ENCODE data around the gene PLPP1.

PLPP1 gene

DNA sequence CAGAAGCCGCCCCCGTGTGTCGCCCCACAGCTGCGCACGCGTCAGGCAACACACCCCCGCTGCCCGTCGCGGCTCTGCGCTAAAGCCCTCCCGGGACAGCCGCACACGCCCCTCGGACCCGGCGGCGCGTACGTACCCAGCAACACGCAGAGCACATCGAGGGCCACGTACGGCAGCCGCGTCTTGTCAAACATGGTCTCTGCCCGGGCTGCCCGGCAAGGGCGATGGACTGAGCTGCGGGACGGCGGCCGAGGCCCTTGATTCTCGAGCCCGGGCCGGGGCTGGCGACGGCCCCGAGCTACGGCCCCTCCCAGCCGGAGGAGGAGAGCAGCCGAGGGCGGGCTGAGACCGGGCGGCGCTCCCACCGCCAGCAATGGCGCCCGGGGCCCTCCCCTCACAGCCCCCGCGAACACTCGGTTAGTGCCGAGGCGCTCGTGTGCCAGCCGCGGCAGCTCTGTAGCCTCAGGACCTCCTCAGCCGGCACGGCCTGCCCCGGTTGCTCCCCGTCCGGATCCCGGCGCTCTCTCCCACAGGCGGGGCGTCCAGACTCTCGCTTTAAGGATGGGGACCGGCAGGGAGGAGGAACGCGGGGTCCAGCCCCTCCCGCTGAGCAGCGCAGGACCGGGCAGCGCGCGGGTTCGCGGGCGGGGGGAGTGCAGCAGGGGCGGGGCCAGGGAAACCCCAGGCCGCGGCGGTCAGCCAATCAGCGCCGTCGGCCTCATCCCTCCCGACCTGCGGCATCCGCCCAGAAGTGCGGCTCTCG lies at the start of gene PLPP1:
Gene PLPP1, minus strand, starts transcription at position 529 of the 763 bp plus-strand sequence. Its CDS starts 335 bp downstream, at position 194.
- no peaks in the 10 kb centered on the region for H3K27me3 ChIP-seq (ENCODE audit: control insufficient read depth, insufficient read depth, low read length)
- H3K36me3 ChIP-seq (ENCODE audit: control insufficient read depth, insufficient read depth, low read length): no peaks in the 10 kb centered on the region
- DNase-seq (ENCODE audit: low read depth, low spot score): peak; percentile 60
- WGBS (ENCODE audit: insufficient coverage, insufficient read length): no CpG with 5 or more reads among the region's 91 CpGs
- peak within 1 kb of the TSS; percentile 71 for H3K4me3 ChIP-seq (ENCODE audit: low read length)
- H3K9me3 ChIP-seq (ENCODE audit: control insufficient read depth, insufficient read depth, low read length): no peaks in the 10 kb centered on the region
- no peak within 1 kb of the TSS for H3K27ac ChIP-seq (ENCODE audit: low read length)
- peaks cover 2% of the 10 kb centered on the region; the same call in 1 of the 2 replicates for H3K4me1 ChIP-seq (ENCODE audit: control insufficient read depth, insufficient read depth, low read length)

GRCh38 chr5:55583578-55583977 lies 48.8 kb upstream of the PLPP1 start:
- no peak for DNase-seq (ENCODE audit: low read depth, low spot score)
- H3K4me1 ChIP-seq (ENCODE audit: control insufficient read depth, insufficient read depth, low read length): no peaks in the 10 kb centered on the region
- H3K9me3 ChIP-seq (ENCODE audit: control insufficient read depth, insufficient read depth, low read length): no peaks in the 10 kb centered on the region
- no peaks in the 10 kb centered on the region for H3K36me3 ChIP-seq (ENCODE audit: control insufficient read depth, insufficient read depth, low read length)
- no peak overlapping the region for H3K4me3 ChIP-seq (ENCODE audit: low read length)
- WGBS (ENCODE audit: insufficient coverage, insufficient read length): no CpG with 5 or more reads among the region's 9 CpGs
- no peak overlapping the region for H3K27ac ChIP-seq (ENCODE audit: low read length)
- H3K27me3 ChIP-seq (ENCODE audit: control insufficient read depth, insufficient read depth, low read length): no peaks in the 10 kb centered on the region

DNA sequence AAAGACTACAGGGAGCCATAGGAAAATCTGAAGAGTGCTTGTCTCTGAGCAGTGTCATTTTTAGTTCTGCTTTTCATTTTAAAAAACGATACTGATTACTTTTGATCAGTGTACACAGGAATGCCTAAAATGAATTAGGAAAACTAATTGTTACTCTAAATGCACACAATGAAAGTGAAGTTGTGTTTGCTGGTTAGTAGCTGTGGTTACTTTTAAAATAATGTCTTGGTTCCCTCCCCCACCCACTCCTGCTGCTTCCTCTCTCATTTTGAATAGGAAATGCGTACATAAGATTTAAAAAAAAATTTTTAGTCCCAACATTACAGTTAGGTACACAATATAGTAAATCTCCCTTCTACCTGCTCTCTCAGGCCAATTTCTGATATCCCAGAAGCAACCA lies 47.5 kb upstream of the PLPP1 start:
- Histone ChIP-seq H3K4me1 (ENCODE audit: control insufficient read depth, insufficient read depth, low read length) (0 out of 2 replicates have a peak, but pooled peaks cover 1% of the 10 kb centered on the region), H3K27ac (ENCODE audit: low read length) (no peak overlapping the region)
- no CpG with 5 or more reads among the region's 2 CpGs for WGBS (ENCODE audit: insufficient coverage, insufficient read length)

DNA sequence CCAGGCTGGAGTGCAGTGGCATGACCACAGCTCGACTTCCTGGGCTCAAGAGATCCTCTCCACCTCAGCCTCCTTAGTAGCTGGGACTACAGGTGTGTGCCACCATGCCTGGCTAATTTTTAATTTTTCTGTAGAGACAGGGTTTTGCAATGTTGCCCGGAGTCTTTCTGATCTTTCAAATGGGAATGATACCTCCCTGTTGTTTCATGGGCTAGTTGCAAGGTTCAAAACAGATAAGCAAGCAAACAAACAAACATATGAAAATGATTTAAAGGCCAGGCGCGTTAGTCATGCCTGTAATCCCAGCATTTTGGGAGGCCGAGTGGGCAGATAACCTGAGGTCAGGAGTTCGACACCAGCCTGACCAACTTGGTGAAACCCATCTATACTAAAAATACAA lies 45.3 kb upstream of the PLPP1 start:
- WGBS (ENCODE audit: insufficient coverage, insufficient read length): no CpG with 5 or more reads among the region's 6 CpGs
- no peaks in the 10 kb centered on the region for H3K36me3 ChIP-seq (ENCODE audit: control insufficient read depth, insufficient read depth, low read length)
- H3K4me1 ChIP-seq (ENCODE audit: control insufficient read depth, insufficient read depth, low read length): 0 out of 2 replicates have a peak, but pooled peaks cover 1% of the 10 kb centered on the region
- H3K27ac ChIP-seq (ENCODE audit: low read length): no peak overlapping the region
- H3K9me3 ChIP-seq (ENCODE audit: control insufficient read depth, insufficient read depth, low read length): no peaks in the 10 kb centered on the region
- H3K27me3 ChIP-seq (ENCODE audit: control insufficient read depth, insufficient read depth, low read length): no peaks in the 10 kb centered on the region
- no peak for DNase-seq (ENCODE audit: low read depth, low spot score)
- H3K4me3 ChIP-seq (ENCODE audit: low read length): no peak overlapping the region

More for the DNA sequence above, 47.5 kb upstream of the PLPP1 start:
- no peak for DNase-seq (ENCODE audit: low read depth, low spot score)
- Histone ChIP-seq H3K9me3 (ENCODE audit: control insufficient read depth, insufficient read depth, low read length) (no peaks in the 10 kb centered on the region), H3K4me3 (ENCODE audit: low read length) (no peak overlapping the region), H3K36me3 (ENCODE audit: control insufficient read depth, insufficient read depth, low read length) (no peaks in the 10 kb centered on the region), H3K27me3 (ENCODE audit: control insufficient read depth, insufficient read depth, low read length) (no peaks in the 10 kb centered on the region)

DNA sequence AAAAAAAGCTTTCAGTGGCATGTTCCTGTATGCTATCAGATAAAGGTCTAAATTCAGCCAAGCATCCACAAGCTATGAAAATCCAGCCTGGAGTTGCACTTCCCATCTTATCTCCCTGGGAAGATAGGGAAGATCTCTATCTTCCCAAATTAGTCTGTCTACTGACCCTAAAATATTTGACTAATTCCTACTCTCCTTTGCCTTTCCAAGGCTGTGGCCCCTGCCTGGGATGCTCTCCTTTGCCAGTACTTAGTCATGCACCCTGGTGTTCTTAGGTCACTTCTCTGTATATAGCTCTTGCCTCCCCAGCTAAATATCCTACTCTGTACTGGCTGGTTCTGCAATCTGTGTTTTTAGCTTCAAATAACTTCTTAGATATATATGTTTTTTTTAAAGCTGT lies 44.0 kb upstream of the PLPP1 start:
- no peak overlapping the region for H3K27ac ChIP-seq (ENCODE audit: low read length)
- 0 out of 2 replicates have a peak, but pooled peaks cover 1% of the 10 kb centered on the region for H3K4me1 ChIP-seq (ENCODE audit: control insufficient read depth, insufficient read depth, low read length)
- no peak for DNase-seq (ENCODE audit: low read depth, low spot score)
- H3K27me3 ChIP-seq (ENCODE audit: control insufficient read depth, insufficient read depth, low read length): no peaks in the 10 kb centered on the region
- H3K36me3 ChIP-seq (ENCODE audit: control insufficient read depth, insufficient read depth, low read length): no peaks in the 10 kb centered on the region
- no peaks in the 10 kb centered on the region for H3K9me3 ChIP-seq (ENCODE audit: control insufficient read depth, insufficient read depth, low read length)
- H3K4me3 ChIP-seq (ENCODE audit: low read length): no peak overlapping the region

GRCh38 chr5:55577353-55578060 lies 42.7 kb upstream of the PLPP1 start:
- no peaks in the 10 kb centered on the region for H3K27me3 ChIP-seq (ENCODE audit: control insufficient read depth, insufficient read depth, low read length)
- H3K9me3 ChIP-seq (ENCODE audit: control insufficient read depth, insufficient read depth, low read length): no peaks in the 10 kb centered on the region
- H3K27ac ChIP-seq (ENCODE audit: low read length): no peak overlapping the region
- no peak overlapping the region for H3K4me3 ChIP-seq (ENCODE audit: low read length)
- H3K36me3 ChIP-seq (ENCODE audit: control insufficient read depth, insufficient read depth, low read length): no peaks in the 10 kb centered on the region; the same call in 1 of the 2 replicates
- H3K4me1 ChIP-seq (ENCODE audit: control insufficient read depth, insufficient read depth, low read length): 0 out of 2 replicates have a peak, but pooled peaks cover 1% of the 10 kb centered on the region
- no peak for DNase-seq (ENCODE audit: low read depth, low spot score)
- WGBS (ENCODE audit: insufficient coverage, insufficient read length): no CpG with 5 or more reads among the region's 6 CpGs

DNA sequence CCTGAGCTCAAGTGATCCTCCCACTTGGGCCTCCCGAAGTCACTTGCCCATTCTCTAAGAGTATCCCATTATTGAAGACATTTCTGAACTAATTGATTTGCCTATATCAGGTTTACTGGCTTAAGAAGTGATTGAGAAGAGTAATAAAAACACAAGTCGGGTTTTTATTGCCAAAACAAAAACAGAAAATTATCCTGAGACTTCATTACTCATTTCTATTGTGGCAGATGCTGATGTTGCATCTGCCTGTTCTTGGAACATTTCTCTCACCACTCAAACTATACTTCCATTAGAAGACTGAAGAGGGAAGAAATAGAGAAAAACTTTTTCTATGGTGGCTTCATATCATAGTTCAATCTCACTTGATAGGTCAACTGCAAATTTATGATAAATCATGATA lies 41.9 kb upstream of the PLPP1 start:
- DNase-seq (ENCODE audit: low read depth, low spot score): no peak
- no peaks in the 10 kb centered on the region for H3K27me3 ChIP-seq (ENCODE audit: control insufficient read depth, insufficient read depth, low read length)
- WGBS (ENCODE audit: insufficient coverage, insufficient read length): no CpG with 5 or more reads among the region's 2 CpGs

GRCh38 chr5:55575815-55576583 lies 41.2 kb upstream of the PLPP1 start:
- no peaks in the 10 kb centered on the region for H3K27me3 ChIP-seq (ENCODE audit: control insufficient read depth, insufficient read depth, low read length)
- no peaks in the 10 kb centered on the region for H3K9me3 ChIP-seq (ENCODE audit: control insufficient read depth, insufficient read depth, low read length)
- no peak overlapping the region for H3K4me3 ChIP-seq (ENCODE audit: low read length)
- no peaks in the 10 kb centered on the region; the same call in 1 of the 2 replicates for H3K36me3 ChIP-seq (ENCODE audit: control insufficient read depth, insufficient read depth, low read length)
- 0 out of 2 replicates have a peak, but pooled peaks cover 1% of the 10 kb centered on the region for H3K4me1 ChIP-seq (ENCODE audit: control insufficient read depth, insufficient read depth, low read length)
- DNase-seq (ENCODE audit: low read depth, low spot score): no peak
- no peak overlapping the region for H3K27ac ChIP-seq (ENCODE audit: low read length)
- no CpG with 5 or more reads among the region's 8 CpGs for WGBS (ENCODE audit: insufficient coverage, insufficient read length)

More for the DNA sequence above, 41.9 kb upstream of the PLPP1 start:
- Histone ChIP-seq H3K36me3 (ENCODE audit: control insufficient read depth, insufficient read depth, low read length) (no peaks in the 10 kb centered on the region; the same call in 1 of the 2 replicates), H3K27ac (ENCODE audit: low read length) (no peak overlapping the region), H3K4me1 (ENCODE audit: control insufficient read depth, insufficient read depth, low read length) (0 out of 2 replicates have a peak, but pooled peaks cover 1% of the 10 kb centered on the region), H3K9me3 (ENCODE audit: control insufficient read depth, insufficient read depth, low read length) (no peaks in the 10 kb centered on the region), H3K4me3 (ENCODE audit: low read length) (no peak overlapping the region)

GRCh38 chr5:55572600-55572999 lies 37.8 kb upstream of the PLPP1 start:
- no peaks in the 10 kb centered on the region for H3K27me3 ChIP-seq (ENCODE audit: control insufficient read depth, insufficient read depth, low read length)
- no CpG with 5 or more reads among the region's 4 CpGs for WGBS (ENCODE audit: insufficient coverage, insufficient read length)
- peaks cover 4% of the 10 kb centered on the region for H3K4me1 ChIP-seq (ENCODE audit: control insufficient read depth, insufficient read depth, low read length)

DNA sequence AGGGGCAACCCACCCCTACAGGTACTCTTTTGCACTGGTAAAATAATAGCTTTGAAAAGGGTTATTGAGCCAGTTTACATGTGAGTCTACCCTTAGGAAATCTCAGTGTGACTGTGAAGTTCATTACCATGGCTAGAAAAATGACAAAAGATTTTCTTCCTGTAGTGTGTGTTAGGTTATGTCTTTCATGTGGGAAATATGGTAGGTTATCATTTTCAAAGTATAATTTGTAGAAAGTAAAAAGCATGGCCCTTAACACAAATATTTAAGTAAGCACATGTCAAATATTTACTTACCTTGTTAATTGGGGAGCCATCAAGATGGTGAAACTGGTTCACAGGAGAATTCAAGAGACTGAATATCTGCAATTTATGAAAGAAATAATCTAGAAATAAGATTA lies 37.3 kb upstream of the PLPP1 start:
- no peak for DNase-seq (ENCODE audit: low read depth, low spot score)

More at GRCh38 chr5:55572600-55572999, 37.8 kb upstream of the PLPP1 start:
- H3K36me3 ChIP-seq (ENCODE audit: control insufficient read depth, insufficient read depth, low read length): no peaks in the 10 kb centered on the region; the same call in 1 of the 2 replicates
- H3K9me3 ChIP-seq (ENCODE audit: control insufficient read depth, insufficient read depth, low read length): no peaks in the 10 kb centered on the region
- DNase-seq (ENCODE audit: low read depth, low spot score): no peak
- H3K27ac ChIP-seq (ENCODE audit: low read length): no peak overlapping the region
- H3K4me3 ChIP-seq (ENCODE audit: low read length): no peak overlapping the region

More for the DNA sequence above, 37.3 kb upstream of the PLPP1 start:
- Histone ChIP-seq H3K4me3 (ENCODE audit: low read length) (no peak overlapping the region), H3K9me3 (ENCODE audit: control insufficient read depth, insufficient read depth, low read length) (no peaks in the 10 kb centered on the region), H3K36me3 (ENCODE audit: control insufficient read depth, insufficient read depth, low read length) (no peaks in the 10 kb centered on the region; the same call in 1 of the 2 replicates), H3K27ac (ENCODE audit: low read length) (no peak overlapping the region), H3K27me3 (ENCODE audit: control insufficient read depth, insufficient read depth, low read length) (no peaks in the 10 kb centered on the region), H3K4me1 (ENCODE audit: control insufficient read depth, insufficient read depth, low read length) (peaks cover 2% of the 10 kb centered on the region)

Measured in iPS DF 6.9 (cell line).